ENCODE results near the gene IPCEF1.
"Not testable (repeated sequence)": the region's sequence is repeated elsewhere in the genome, so short reads cannot be mapped to it uniquely, and the experiment has no call there.

Gene IPCEF1

DNA sequence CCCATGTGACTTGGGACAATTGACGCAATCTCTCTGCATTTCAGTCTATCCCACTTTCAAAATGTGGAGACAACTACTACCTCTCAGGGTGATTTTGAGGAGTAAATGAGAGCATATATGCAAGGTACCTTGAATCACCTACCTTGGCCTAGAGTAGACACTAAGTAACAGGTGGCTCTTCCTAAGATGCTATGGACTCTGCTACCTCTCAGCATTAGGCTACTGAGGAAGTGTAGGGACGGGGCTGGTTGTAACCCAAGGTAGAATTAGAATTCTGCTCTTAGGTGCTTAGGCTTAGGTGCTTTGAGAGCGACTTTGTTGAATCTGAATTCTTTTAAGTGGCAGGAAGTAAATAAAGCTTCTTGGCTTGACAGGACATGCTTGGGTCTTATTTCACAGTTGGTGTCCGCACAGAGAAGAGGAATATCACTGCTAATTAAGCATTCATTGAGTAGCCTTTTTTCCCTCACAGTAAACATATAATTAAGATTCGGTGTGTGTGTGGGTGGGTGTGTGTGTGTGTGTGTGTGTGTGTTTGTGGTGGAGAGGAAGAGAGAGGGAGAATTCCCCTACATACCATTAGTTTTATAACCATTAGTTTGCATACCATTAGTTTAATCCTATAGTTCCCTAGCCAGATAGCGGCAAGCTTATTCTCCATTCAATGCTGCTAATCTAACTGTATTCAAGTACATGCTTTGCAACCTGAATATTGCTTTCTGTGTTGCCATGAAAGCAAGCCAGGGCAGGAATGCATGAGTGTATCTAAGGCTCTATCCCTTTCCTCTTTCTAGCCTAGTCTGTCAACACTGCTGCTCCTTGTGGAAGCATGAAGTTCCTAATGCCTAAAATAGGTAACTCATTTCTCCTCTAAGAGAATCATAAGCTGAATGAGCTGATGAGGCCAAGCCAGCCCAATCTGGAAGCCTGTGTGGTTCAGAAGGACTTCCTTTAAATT lies 112.5 kb downstream of the IPCEF1 start:
- no peak for DNase-seq

DNA sequence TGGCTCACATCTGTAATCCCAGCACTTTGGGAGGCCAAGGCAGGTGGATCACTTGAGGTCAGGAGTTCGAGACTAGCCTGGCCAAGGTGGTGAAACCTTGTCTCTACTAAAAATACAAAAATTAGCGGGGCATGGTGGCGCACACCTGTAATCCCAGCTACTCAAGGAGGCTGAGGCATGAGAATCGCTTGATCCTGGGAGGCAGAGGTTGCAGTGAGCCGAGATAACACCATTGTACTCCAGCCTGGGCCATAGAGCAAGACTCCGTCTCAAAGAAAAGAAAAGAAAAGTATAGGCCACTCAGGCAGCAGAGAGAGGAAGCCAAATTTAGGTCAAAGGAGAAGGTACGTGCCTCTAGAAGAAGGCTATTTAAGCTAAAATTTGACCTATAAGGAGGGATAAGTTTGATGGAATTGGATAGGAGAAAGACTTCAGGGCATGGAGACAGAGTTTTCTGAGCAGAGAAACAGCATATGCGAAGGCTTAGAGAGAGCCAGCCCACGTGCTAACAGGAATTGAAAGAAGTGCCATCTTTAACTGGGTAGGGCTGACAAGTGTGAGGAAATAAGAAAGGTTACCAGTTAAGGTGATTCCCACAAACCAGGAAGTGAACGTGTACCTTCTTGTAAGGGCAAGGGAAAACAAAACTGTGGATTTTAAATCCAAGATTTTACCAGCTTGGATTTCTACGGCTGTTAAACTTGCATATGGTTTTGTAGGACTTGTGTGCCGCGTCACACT lies 113.8 kb downstream of the IPCEF1 start:
- no peak for DNase-seq

DNA sequence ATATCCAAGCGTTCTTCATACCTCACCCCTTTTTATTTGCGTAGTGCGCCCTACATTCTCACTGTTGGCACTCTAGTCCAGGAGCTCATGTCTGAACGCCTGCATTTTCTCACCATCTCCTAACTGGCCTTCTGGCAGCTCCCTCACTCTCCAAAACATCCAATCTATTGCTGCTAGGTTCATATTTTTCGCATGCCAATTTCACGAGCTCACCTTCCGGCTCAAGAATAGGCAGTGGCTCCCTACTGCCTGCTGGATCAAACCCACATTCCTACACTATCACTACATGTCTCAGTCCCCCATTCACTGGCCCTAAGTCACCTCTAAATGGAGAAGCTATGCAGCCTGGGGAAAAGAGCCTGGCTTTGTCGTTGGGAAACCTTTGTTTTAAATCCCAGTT lies 115.0 kb downstream of the IPCEF1 start:
- DNase-seq = no peak

DNA sequence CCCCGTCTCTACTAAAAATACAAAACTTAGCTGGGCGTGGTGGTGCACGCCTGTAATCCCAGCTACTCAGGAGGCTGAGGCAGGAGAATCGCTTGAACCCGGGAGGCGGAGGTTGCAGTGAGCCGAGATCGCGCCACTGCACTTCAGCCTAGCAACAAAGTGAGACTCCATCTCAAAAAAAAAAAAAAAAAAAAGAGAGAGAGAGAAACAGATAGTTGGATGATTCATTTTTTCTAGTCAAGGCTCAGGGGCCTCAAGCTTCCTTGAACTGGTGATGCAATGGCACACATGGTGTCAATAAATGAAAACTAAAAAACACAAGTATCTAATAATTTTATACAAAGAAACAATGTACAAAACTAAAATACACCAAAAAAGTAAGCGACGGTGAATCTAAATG lies 115.5 kb downstream of the IPCEF1 start:
- not testable (repeated sequence) for DNase-seq

DNA sequence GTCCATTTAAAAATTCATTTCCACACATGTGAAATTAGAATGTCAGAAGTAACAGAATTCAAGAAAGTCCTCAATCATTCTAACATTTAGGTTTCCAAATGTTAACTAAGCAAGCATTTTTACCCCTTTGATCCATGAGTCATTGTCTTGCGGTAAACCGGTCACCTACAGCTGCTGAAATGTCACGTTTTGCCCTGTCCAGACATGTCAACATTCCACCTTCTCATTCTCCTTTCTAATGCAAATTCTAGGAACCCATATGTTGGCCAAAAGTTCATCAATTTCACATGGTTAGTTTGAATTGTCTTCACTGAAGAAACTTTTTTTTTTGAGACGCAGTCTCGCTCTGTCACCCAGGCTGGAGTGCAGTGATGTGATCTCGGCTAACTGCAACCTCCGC lies 117.2 kb downstream of the IPCEF1 start:
- DNase-seq = no peak

DNA sequence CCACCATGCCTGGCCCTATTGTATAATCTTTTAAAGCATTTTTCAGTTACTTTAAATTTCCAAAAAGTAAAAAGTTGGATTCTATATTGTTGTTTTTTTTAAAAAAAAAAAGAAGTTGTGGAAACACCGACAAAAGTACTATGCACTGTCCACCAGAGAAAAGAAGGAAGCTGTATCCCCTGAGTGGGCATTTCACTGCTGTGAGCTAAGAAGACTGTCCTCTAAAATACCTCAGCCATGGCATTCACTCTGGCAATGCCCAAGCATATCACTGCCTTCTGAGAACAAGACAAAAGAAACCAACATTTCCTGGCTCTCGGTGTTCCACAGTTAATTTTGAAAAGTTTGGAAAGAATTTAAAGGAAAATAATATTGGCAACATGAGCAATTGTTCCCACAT lies 117.8 kb downstream of the IPCEF1 start:
- no peak for DNase-seq

DNA sequence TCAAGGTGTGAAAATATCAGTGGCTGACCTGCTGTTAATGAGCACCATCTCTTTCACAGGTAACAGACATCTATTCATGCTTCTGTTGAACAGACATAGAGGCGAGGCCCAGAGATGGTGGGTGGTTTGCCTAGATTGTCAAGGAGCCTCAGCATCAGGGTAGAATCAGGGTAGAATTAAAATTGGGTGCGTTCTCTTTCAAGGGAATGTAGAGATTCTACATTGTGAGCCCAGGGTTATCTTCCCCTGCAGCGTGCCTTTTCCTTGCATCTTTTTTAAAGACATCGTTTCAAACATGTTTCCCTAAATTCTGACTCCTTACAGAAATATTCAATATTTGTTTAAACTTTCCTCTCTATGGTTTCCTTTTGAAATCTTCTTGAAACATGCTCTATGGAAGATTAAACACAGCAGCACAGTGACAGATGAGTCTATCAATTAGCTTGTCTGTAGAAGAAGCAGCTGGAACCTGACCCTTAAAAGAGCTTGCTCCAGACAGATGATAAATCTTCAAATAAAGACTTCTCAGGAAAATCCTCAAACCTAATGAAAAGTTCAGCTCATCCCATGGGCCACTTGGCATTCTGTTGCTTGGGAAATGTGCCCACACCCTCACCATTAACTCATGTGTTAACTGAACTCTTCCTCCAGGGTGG lies 119.8 kb downstream of the IPCEF1 start:
- DNase-seq = no peak

DNA sequence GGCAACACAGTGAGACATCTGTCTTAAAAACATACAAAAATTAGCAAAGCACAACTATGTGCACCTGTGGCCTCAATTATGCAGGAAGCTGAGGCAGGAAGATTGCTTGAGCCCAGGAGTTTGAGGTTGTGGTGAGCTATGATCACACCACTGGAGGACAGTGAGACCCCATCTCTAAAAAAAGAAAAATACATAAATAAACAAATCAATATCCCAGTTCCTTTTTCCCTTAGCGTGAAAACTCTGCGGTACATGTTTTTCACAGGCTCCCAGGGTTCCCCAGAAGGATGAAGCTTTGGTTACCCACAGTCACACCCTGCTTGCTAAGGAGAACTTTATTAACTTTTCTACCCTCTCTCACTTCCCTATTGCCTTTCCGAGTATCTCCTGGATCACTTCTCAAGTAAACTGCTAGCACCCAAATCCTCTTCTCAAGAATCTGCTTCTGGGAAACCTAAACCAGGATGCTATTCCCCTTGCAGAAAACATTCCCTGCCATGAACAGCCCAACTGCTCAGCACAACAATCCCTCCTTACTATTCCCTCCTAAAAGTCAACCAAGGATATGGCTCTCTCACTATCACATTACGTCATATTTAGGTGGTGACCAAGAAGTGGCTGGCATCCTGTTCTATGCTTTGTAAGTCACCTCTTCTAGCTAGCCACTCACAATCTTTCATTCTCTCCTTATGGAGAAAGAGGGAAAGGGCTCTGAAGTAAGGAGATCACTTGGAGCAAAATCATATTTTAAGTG lies 122.4 kb downstream of the IPCEF1 start:
- no peak for DNase-seq

DNA sequence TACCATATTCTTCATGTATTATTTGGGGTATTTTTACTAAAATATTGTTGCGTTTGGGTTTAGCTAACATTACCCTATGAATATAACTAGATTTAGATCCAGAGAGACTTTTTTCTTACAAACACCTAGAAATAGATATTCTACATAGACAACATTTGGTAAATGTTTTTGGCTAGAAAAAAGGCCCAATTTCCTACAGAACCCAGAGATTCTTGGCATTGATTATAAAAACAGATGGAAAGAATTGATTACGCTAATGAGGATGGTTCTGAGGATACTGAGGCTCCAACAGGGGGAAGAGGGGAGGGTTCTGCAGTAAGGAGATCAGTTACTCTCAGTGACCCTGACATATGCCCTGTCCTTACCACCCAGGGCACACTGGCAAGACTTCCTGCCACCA lies 123.2 kb downstream of the IPCEF1 start:
- DNase-seq = no peak

DNA sequence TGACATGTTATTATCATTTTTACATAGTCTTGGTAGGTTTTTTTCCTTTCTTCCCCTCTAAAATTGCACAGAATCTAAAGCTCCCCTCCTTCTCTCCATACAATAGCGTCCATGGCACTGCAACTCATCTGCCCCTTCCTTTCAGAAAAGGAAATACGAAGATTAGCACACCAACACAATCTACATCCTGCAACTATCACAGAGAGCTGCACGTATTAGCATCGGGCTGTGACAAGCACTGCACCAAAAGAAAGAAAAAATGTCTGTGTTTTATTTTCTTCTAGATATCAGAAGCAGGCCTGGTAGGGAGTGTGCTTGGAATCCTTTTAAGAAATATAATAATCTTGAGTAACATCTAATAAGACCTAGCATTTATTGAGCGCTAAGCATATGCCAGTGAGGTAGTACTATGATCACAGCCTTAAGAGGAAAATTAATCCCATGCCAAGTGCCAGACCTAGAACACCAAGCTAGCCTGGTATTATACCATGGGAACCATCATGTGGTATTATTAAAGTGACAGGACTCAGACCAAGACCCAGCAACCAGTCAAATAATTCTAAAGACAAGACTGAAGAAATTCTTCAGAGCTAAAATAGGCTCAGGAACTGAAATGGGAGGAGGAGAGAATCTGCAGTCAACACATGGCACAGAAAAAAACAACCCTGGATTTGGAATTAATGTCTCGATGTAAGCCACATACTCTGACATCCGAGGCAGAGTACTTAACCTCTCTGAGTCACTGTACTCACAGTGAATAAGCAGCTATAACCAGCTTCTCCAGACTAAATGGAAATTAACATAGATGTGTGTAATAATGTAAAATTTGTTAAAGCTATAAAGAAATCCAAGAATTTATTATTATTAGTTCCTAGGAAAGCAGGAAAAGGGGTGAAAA lies 124.3 kb downstream of the IPCEF1 start:
- no peak for DNase-seq

DNA sequence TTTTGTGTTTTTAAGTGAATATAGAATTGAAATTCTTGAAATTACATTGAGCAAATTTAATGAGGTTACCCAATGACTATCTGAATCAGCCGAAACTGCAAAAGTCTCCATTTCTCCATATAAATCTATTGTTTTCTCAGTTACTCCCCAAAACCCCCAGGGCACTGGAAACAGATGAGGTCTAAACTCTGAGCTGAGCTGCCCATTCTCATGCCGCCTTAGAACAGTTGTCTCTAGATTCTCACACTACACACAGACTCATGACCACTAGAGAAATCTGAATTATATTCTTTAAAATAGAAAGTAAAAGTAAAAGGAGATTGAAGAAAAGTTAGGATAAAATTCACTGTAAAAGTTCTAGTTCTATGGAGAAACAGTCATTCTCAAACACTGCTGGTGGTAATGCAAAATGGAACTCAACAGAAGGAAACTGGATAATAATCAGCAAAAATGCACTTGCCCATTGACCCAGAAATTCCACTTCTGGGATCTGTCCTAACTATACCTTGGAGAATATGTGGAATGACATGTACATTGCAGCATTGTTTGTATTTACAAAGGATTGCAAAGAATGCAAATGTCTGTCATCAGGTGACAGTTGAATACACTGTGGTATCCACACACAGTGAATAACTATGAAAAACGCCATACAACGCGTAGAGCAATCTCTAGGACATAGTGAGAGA lies 125.5 kb downstream of the IPCEF1 start:
- no peak for DNase-seq

DNA sequence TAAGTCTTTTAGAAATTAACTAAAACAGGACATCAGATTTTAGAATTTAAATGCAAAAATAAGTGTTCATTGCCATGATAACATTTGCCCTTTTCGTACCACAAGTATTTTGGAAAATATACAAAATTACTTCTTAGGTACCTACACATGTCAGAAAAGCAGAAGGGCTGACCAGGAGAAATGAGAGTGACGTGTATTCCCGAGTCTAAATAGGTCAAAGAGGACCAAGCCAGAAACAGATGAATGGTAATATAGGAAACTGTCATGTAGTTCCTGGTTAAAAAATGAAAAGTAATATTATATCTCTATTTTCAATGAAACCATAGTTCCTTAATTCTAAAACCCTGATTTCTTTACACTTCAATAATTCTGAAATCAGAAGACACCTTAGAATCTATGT lies 126.2 kb downstream of the IPCEF1 start:
- DNase-seq = no peak

DNA sequence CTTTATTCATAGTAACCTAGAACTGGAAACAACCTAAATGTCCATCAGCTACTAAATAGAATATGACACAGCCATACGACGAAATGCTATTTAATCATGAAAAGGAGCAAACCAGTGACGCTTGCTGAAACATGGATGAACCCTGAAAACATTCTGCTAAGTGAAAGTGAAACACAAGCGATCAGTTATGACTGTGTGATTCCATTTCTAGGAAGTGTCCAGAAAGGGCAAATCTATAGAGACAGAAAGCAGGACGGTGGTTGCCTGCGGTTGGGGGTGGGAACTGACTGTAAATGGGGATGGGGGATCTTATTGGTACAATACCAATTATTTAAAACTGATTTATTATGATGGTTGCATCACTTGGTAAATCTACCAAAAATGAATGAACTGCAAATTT lies 126.8 kb downstream of the IPCEF1 start:
- DNase-seq = no peak

DNA sequence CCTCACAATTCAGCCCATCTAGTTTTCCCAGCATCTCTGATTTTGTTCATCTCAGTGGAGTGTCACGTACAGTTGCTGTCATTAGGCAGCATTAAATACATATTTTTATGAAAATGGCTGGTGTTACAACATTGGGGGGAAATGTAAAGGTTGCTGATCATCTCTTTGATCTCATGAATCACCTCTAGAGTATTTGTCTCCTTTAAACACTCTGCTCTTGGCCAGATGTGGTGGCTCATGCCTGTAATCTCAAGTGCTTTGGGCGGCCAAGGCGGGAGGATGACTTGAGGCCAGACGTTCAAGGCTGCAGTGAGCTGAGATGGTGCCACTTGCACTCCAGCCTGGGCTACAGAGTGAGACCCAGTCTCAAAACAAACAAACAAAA lies 128.1 kb downstream of the IPCEF1 start:
- no peak for DNase-seq

DNA sequence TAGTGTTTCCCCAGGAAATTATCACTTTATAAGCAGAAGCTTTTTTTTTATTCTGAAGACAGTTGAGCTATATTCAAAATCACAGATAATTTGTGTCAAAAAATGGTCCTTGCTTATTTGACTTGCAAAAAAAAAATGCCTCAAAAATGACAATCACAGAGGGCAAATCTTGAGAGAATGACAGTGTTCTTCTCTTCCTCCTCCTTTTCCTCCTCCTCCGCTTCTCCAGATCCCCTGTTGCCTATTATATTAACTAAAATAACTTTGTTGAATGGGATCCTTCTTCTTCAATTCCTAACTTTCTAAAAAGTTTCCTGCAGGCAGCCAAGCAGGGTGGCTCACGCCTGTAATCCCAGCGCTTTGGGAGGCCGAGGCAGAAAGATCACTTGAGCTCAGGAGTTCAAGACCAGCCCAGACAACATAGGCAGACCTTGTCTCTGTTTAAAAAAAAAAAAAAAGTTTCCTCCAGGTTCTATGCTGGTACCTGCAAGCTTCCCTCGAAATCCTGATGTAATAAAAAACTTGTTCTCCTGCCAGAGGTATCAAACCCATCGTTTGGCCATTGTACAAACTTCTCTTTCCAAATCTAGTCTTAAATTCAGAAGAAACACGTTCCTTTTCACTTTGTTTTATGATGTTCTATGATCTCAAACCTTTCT lies 128.6 kb downstream of the IPCEF1 start:
- no peak for DNase-seq

DNA sequence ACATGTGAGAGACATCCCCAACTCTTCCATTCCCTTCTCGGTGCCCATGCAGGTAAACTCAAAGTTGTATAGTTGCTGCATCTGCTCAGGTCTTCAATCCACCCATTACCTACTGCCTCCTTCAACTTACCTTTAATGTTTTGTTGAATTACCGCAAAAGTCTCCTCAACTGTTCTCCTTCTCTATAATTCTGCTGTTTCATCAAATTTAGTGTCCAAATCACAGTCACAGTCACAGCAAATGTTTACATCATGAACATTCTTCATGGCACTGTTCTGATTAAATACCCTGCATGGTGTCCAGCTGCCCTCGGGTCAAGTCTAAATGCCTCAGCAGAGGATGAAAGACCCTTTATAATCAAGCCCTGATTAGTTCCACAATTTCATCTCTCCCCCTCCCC lies 130.1 kb downstream of the IPCEF1 start:
- DNase-seq = no peak

DNA sequence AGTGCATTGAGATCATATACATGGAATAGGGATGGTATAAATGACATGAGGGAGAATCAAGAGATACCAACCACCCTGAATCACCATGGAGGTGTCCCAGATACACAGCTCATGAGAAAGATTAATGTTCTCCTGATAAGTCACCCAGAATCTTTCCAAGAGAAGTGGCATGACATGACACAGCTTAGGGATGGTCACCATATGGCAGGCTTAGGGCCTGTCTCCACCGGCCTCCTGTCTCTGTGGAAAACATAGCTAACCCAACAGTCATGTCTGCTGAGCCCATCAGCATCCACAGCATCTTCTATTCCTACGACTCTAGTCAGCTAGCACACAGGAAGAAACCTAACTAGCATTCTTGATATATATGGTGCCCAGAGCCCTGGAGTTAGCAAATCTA lies 133.3 kb downstream of the IPCEF1 start:
- no peak for DNase-seq

DNA sequence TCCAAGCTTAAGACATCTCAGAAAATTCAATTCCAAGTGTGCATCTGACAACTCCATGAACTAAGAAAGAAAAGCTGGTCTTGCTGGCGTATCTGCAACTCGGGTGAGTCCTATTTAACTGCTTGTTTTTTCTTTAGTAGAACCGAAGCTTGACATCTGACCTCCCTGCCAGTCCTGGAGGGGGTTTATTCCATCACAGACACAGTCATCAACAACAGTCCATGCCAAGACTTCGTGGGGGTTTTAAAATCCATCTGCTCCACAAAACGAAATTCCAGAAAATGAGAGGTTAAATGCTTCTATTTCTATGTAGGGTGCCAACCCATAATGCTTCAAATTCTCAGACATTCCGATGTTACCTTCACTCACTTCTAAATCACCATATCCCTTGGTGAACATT lies 133.9 kb downstream of the IPCEF1 start:
- no peak for DNase-seq

DNA sequence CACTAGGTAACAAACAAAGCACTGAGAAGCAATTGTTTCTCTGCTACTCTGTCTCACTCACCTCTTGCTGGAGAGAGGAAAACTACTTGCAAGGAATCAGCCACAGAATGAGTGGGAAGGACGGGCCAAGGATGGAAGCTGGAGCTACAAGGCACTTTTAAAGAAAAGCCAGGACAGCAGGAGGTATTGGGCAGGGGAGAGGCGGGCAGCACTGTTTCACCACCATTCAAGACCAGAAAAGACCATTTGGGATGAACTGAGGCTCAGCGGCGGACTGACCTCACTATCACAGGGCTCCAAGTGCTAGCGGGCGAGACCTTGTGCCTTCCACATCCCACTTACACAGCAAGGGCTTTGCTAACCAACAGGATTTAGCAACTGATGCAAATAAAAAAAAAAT lies 137.4 kb downstream of the IPCEF1 start:
- no peak for DNase-seq

DNA sequence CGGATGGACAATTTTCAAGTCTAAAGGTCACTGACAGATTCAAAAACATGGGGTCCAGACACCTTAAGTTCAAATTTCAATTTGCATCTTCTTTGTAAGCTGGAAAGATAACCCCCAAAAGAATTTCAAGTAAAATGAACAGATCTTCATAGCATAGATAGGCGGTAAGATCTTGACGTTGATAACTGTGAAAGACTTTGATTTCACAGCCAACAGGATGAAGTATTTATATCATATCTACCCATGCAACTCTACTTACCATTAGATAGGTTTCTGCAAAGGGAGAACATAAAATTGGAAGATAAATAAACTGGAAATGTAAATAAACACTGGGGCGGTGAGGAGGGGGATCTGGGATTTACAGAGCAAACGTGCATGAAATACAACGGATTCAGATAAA lies 137.8 kb downstream of the IPCEF1 start:
- no peak for DNase-seq

DNA sequence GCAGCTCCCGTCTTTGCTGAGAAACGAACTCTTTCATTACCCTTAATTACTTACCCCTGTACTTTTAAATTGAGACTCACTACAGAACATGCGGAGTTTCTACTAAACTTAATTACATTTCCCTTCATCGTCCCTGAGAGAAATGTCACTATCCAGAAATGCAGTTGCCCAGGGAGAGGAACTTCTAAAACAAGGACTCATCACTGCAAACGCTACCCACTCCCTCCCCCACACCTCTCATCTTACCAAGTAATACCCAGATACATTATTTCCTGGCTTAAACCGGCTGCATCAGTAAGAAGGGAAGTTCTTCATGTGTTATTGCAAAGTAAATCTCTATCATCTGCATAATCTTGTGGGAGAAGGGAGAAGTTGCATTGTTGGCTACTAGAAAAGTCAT lies 138.3 kb downstream of the IPCEF1 start:
- no peak for DNase-seq

Measured in hematopoietic multipotent progenitor cell treated with erythropoietin and hydrocortisone succinate and interleukin-3 and kit ligand, for 8 days (in vitro differentiated cells).